ENCODE measurements around the gene CNOT10.
"Not testable (repeated sequence)": the region's sequence is repeated elsewhere in the genome, so short reads cannot be mapped to it uniquely, and the experiment has no call there.

CNOT10 gene

GRCh38 chr3:32684800-32685542 is at the start of gene CNOT10:
Gene CNOT10 (plus strand): TSS chr3:32685188. CDS start chr3:32685461, 273 bp downstream.
- peak; percentile 96 for DNase-seq

GRCh38 chr3:32640939-32641338 is 44.0 kb upstream of the CNOT10 start:
- DNase-seq: no peak

- no peak for DNase-seq
Measured at GRCh38 chr3:32641356-32641755, 43.6 kb upstream of the CNOT10 start.

DNA sequence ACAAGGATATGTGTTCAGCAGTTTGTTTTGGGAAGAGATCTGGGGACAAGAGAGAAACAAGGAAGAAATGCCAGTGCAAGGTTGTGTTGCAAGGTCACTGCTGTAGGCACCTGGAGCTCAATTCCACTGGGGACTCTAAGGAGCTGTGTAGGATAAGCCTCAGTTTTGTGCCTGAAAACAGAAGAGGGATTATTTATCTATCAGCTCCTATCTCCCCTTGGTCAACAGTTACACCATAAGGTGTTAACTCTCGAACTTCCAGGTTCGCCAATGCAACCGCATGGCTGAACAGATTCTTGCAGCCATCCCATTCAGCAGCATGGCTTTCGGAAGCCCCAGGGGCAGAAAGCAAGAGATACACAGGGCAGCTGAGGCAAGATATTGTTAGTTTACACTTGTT is 41.6 kb upstream of the CNOT10 start:
- no peak for DNase-seq

DNA sequence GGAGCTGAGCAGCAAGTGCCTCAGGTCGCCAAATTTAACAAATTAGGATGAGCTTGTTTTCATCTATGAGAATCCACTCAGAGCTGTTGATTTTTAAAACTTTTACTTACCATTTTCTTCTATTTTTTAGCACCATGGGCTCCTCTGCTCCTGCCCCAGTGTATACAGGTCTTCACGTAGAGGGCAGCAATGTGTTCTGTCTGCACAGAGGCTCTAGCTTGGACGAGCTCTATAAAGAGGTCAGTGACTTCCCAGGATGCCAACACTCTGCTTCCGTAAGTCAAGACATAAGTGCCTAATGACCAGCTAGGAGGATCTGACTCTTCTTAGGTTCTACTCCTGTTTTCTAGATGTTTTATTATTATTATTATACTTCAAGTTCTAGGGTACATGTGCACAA is 41.2 kb upstream of the CNOT10 start:
- no peak for DNase-seq

DNA sequence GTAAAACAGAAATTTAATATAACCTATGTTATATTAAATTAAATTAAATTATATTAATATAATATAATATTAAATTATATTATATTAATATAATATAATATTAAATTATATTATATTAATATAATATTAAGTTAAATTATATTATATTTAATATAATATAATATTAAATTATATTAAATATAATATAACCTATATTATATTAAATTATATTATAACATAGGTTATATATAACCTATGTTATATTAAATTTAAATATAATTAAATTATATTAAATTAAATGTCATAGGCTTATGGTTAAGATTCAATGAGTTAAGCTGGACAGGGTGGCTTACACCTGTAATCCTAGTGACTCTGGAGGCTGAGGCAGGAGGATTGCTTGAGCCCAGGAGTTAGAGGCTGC is 40.6 kb upstream of the CNOT10 start:
- DNase-seq: no peak

GRCh38 chr3:32646761-32647160 is 38.2 kb upstream of the CNOT10 start:
- no peak for DNase-seq

- DNase-seq: not testable (repeated sequence)
Measured at GRCh38 chr3:32652337-32653100, 32.5 kb upstream of the CNOT10 start.

DNA sequence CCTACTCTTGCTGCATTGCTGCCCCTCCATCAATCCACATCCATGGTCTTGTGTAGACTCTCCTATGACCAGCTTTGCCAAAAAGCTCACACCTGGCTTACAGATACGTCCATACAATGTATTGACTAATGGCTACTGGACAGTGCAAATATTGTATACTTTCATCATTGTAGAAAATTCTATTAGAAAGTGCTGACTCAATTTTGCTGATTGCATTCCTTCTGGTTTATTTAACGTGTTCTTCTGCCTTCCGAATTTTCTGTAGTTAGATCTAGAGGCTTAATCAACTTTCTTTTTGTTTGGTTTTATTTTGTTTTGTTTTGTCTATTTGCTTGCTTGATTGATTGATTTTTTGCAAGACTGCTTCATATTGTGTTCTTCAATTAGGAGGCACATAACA is 29.8 kb upstream of the CNOT10 start:
- no peak for DNase-seq

DNA sequence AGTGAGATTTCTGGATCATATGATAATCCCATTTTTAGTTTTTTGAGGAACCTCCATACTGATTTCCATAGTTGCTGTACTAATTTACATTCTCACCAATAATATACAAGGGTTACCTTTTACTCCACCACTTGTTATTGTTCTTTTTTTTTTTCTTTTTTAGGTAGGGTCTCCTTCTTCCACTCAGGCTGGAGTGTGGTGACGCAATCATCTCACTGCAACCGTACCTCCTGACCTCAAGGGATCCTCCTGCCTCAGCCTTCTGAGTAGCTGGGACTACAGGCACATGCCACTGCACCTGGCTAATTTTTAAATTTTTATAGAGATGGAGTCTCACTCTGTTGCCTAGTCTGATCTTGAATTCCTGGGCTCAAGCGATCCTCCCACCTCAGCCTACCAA is 24.4 kb upstream of the CNOT10 start:
- DNase-seq: no peak

GRCh38 chr3:32662647-32663046 is 22.3 kb upstream of the CNOT10 start:
- no peak for DNase-seq

- DNase-seq: not testable (repeated sequence)
Measured at GRCh38 chr3:32664630-32665075, 20.3 kb upstream of the CNOT10 start.

- no peak for DNase-seq
Measured at GRCh38 chr3:32667072-32667582, 17.9 kb upstream of the CNOT10 start.

DNA sequence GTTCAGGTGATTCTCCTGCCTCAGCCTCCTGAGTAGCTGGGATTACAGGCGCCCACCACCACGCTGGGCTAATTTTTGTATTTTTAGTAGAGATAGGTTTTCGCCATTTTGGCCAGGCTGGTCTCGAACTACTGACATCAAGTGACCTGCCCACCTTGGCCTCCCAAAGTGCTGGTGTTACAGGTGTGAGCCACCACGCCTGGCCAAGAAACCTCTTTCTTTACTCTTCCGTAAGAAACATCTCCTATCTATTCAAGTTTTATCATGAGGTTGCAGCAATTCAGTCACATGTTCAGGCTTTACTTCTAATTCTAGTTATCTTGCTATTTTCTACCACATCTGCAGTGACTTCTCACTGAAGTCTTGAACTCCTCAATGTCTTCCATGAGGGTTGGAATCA is 15.8 kb upstream of the CNOT10 start:
- DNase-seq: not testable (repeated sequence)

DNA sequence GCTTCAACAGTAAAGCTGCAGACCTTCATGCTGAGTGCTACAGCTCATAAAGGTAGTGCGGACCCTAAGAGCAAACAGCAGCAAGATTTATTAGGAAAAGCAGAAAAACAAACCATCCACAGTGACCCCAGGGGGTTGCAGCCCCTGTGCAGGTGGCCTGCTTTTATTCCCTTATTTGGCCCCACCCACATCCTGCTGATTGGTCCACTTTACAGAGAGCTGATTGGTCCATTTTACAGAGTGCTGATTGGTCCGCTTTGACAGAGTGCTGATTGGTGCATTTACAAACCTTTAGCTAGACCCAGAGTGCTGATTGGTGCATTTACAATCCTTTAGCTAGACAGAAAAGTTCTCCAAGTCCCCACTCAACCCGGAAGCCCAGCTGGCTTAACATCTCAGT is 11.3 kb upstream of the CNOT10 start:
- not testable (repeated sequence) for DNase-seq

GRCh38 chr3:32675164-32675563 is 9.8 kb upstream of the CNOT10 start:
- DNase-seq: no peak

DNA sequence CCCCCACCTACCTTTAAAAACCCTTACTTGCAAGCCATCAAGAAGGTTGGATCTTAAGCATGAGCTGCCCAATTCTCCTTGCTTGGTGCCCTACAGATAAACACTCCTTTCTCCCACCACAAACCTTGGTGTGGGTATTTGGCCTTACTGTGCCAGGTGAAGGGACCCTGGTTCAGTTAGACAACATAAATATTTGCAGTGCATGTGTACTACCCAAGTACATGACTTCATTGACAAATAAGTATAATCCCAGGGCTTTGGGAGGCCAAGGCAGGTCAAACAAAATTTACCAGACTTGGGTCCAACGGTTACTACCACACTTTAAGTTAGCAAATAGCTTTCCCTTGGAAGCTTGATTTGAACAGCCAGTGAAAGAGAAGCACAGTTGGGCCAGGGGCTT is 9.3 kb upstream of the CNOT10 start:
- DNase-seq: no peak

- no peak for DNase-seq
Measured at GRCh38 chr3:32681811-32682210, 3.2 kb upstream of the CNOT10 start.

- DNase-seq: no peak
Measured at GRCh38 chr3:32684029-32684799, 774 bp upstream of the CNOT10 start.

DNA sequence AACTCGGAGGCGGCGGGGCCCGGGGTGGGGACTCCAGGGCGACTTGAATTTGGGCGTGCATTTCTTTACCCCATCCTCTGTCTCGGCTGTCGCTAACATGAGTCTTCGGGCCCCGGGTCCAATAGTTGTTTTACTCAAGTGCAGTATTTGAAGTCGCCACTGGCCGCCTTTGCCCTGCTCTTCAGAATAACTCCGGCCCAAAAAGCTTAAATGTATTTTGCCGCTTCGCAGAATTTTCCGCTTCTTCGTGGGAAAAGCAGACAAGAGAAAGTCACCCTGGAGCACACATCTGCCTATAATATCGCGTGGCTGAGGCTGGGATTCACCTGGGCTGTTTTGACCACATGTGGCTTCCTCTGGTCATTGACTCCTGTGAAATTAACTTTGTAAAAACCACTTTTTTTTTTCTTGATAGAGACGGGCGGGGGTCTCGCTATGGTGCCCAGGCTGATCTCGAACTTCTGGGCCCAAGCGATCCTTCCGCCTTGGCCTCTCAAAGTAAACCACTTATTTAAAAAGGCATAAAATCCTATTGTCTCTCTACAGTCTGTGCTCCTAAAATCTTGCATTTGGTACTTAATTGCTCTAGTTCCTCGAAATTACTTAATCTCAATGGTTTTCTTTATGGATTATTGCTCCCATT is 676 bp downstream of the CNOT10 start:
- DNase-seq: no peak

DNA sequence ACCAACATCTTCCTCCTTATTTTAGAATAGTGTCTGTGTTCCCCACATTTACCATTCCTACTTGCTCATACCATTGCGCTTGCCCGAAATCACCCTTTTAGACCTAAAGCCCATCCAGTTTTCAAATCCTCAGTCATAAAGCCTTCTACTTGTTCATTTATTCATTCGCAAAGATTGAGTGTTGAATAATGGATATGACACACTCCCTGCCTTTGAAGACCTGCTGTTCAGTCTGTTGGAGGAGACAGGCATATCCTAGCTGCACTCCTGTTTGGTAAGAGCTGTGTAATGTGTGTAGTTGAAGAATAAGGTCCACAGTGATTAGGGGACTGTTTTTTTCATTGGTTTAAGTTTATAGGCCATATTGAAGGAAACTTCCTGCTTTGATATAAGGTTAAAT is 1.7 kb downstream of the CNOT10 start:
- no peak for DNase-seq

DNA sequence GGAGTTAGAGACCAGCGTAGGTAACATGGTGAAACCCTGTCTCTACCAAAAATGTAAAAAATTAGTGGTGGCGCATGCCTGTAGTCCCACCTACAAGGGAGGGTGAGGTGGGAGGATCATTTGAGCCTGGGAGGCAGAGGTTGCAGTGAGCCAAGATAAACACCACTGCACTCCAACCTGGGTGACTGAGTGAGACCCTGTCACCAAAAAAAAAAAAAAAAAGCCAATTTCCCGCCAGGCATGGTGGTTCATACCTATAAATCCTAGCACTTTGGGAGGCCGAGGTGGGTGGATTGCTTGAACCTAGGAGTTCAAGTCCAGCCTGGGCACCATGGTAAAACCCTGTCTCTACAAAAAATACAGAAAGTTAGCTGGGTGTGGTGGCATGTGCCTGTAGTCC is 6.9 kb downstream of the CNOT10 start:
- DNase-seq: no peak

DNA sequence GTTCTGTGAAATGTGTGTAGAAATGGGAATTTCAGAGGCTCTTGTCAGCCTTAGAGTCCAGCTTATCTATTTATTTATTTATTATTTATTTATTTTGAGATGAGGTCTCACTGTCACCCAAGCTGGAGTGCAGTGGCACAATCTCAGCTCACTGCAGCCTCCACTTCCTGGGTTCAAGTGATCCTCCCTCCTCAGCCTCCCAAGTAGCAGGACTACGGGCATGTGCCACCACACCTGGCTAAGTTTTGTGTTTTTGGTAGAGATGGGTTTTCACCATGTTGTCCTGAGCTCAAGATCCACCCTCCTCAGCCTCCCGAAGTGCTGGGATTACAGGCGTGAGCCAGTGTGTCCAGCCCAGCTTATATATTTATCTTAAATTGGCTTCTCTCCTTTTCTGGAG is 11.5 kb downstream of the CNOT10 start:
- no peak for DNase-seq

Data from activated CD4-positive, alpha-beta T cell treated with anti-CD3 and anti-CD28 coated beads for 48 hours (primary cell).